GM19467 (cell line): ENCODE results near the gene ABCE1.

Experiments
- ATAC-seq: cut with Tn5 transposase; IDR thresholded peaks from one replicate; pipeline ENCODE4 v1.9.1; 2021; ENCODE audit warnings: mild to moderate bottlenecking, moderate library complexity; ENCODE audit not compliant: unreplicated experiment

ABCE1 gene

DNA sequence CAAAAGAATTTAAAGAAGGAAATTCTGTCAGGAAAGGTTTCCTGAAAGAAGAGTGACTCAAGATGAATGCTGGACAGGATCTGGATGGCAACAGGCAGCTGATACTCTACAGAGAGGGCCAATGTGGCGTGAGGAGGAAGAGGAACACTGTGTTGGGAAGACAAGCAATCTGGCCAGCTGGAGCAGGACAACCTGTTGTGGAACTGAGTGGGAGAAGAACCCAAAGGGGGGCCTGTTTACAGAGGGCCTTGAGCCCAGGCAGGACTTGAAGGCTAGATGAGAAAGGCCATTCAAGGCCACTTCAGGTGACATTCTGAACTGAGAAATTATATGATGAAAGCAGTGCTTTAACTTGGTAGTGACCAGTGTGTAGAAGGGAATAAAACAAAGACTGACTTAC is 73.8 kb downstream of the ABCE1 start:
- no peak for ATAC-seq

DNA sequence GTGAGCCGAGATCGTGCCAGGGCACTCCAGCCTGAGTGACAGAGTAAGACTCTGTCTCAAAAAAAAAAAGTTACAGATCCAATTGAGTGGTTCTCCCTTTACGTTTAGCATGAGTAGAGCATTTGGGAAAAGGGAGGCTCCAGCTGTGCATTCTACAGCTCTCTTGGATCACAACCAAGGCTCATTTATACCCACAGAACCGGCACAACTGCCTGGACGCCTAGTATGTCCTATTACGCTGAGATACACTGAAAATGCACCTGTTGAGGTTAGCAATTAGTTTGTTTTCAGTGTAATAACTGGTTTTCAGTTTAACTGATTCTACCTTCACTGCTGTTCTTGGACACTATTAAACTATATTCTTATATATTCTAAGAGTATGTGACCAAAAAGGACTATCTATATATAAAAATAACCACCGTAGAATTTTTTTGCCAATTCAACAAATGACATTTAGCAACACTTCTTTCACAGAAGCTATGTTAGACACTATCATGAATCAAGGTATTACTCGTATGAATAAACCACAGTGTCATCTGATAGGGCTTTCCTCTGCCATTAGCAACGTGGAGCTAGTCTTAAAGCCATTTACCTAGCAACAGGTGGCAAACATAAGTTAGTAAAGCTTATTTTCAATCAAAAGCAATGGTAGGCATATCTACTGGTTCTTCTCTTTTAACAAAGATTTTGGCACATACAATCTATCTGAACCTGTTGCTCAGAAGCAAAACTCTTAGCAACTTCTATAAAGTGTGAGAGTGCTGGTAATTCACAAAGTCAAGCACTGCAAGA is 78.7 kb downstream of the ABCE1 start:
- no peak for ATAC-seq

DNA sequence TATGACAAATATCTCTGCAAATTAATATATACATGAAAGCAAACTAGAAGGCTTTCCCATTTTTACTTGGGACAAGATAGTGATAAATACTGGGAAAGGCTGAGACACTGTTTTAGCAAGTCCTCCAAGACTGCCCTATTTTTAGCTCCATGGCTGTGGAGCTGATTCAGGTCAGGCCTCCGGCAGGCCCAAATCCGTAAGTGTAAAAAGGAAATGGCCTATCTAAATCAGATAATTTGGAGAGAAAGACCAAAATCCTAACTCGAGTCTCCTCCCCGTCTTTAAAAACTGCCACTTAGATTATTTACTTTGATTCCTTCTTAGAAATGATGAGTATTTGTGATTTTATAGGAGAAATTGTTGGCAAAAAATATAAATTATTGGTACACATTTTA is 79.4 kb downstream of the ABCE1 start:
- ATAC-seq: no peak

GRCh38 chr4:145177906-145178538 is 79.9 kb downstream of the ABCE1 start:
- ATAC-seq: no peak

GRCh38 chr4:145178740-145179280 is 80.7 kb downstream of the ABCE1 start:
- ATAC-seq: no peak
